ENCODE results near the gene RCAN1.

The RCAN1 gene

DNA sequence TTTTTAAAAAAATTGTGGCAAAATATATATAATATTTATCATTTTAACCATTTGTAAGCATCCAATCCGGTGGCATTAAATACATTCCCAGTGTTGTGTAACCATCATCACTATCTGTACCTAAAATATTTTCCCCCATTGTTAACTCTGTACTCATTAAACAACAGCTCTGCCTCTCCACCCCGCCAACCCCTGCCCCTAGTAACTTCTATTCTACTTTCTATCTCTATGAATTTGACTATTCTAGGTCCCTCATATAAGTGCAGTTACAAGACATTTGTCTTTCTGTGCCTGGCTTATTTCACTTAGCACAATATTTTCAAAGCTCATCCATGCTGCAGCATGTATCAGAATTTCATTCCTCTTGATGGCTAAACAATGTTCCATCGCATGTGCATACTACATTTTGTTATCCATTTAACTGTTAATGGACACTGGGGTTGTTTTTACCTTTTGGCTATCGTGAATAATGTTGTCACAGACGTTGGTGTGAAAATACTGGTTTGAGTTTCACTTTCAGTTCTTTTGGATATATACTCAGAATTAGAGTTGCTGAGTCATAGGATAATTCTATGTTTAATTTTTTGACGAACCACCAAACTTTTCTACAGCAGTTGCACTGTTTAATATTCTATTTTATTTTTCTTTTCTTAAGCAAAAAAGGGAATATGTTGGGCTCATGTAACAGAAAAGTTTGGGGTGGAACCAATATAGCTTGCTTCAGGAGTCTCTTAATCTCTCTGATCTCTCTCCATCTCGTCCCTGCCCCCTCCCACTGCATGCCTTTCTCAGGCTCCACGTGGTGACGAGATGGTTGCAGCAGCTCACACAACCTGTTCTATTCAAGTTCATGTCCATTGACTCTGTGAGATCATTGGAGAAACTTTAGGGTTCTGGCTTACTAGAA lies 25.2 kb upstream of the RCAN1 start:
- DNase-seq (ENCODE audit: insufficient read length) (no peak), FAIRE-seq (peak; percentile 89)
- TF ChIP-seq POLR2A (IDR thresholded peaks at IDR 0.05; ENCODE audit: low read depth, low read length): no peak

DNA sequence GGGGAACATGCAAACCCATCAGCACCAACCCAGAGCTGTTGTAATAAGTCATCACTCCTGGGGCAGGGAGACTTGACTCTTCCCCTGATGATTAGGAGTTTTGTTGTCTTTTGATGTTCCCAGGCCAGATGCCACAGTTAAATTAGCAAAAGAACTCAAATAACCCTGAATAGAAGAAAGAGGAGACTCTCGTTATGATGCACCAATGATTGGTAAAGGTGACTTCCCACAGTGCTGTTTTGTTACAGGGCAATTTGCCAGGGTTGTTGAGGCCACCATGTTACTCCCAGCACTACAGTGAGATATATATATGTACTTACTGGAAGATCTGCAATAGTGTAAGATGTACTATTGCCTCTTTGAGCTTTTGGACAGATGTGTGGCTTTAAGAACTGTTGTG lies 24.3 kb upstream of the RCAN1 start:
- FAIRE-seq (no peak), DNase-seq (ENCODE audit: insufficient read length) (no peak)
- TF ChIP-seq POLR2A (IDR thresholded peaks at IDR 0.05; ENCODE audit: low read depth, low read length) (no peak), POLR2AphosphoS5 (IDR thresholded peaks at IDR 0.05; ENCODE audit: low read depth, low read length) (no peak), TAF1 (IDR thresholded peaks at IDR 0.05; ENCODE audit: borderline replicate concordance, low read depth, low read length) (no peak)

DNA sequence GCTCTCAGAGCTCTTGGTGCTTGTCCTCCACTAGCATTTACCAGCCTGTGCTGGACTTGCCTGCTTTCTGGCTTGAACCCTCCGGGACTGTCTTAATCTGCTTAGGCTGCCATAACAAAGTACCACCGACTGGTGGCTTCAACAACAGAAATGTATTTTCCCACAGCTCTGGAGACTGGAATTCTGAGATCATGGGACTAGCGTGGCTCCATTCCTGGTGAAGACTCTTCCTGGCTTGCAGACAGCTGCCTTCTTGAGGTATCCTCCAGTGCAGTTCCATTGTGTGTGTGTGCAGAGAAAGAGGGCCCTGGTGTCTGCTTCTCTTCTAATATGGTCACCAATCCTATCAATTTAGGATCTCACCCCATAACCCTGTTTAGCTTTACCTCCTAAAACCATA lies 22.0 kb upstream of the RCAN1 start:
- DNase-seq (ENCODE audit: insufficient read length) (no peak), FAIRE-seq (no peak)
- TF ChIP-seq POLR2AphosphoS5 (IDR thresholded peaks at IDR 0.05; ENCODE audit: low read depth, low read length) (no peak), TAF1 (IDR thresholded peaks at IDR 0.05; ENCODE audit: borderline replicate concordance, low read depth, low read length) (no peak), POLR2A (IDR thresholded peaks at IDR 0.05; ENCODE audit: low read depth, low read length) (no peak)

DNA sequence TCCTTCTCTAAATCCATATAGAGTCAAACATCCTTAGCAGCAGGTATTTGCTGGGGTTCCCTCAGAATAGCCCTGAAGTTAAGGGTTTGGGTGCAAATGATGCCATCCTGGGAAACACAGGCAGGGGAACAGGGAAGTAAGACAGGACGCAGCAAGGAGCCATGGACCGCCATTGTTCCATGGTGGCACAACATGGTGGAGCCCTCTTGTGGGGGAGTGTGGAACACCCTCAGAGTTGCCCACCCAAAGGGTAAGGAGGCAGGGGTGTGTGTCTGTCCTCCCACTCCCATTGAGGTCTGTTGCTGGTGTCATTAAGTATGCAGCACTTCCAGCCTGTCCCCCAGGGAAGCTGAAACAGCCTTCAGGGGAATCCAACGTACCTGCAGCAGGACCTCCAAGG lies 20.4 kb upstream of the RCAN1 start:
- no peak for FAIRE-seq
- DNase-seq (ENCODE audit: insufficient read length): no peak
- TF ChIP-seq POLR2AphosphoS5 (IDR thresholded peaks at IDR 0.05; ENCODE audit: low read depth, low read length) (no peak), TAF1 (IDR thresholded peaks at IDR 0.05; ENCODE audit: borderline replicate concordance, low read depth, low read length) (no peak), POLR2A (IDR thresholded peaks at IDR 0.05; ENCODE audit: low read depth, low read length) (no peak)

DNA sequence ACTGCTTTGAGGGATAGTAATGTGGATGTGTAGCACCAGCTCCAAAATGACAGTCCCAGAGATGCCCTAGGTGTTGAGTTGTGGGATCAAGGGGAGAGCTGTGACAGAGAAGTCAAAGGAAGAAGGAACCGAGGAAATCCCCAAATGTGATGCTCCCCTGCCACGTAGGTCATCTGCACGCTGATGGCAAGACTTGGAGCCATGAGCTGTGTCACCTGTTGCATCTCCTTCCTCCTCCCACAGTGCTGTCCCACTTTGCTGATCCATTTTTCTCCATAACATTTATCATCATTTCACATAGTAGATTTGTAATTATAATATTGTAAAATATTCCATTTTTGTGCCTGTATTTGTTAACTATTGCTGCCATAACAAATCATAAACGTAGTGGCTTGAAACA lies 17.6 kb upstream of the RCAN1 start:
- TF ChIP-seq TAF1 (IDR thresholded peaks at IDR 0.05; ENCODE audit: borderline replicate concordance, low read depth, low read length): no peak
- TF ChIP-seq POLR2A (IDR thresholded peaks at IDR 0.05; ENCODE audit: low read depth, low read length): no peak
- TF ChIP-seq POLR2AphosphoS5 (IDR thresholded peaks at IDR 0.05; ENCODE audit: low read depth, low read length): no peak
- DNase-seq (ENCODE audit: insufficient read length) (no peak), FAIRE-seq (no peak)

DNA sequence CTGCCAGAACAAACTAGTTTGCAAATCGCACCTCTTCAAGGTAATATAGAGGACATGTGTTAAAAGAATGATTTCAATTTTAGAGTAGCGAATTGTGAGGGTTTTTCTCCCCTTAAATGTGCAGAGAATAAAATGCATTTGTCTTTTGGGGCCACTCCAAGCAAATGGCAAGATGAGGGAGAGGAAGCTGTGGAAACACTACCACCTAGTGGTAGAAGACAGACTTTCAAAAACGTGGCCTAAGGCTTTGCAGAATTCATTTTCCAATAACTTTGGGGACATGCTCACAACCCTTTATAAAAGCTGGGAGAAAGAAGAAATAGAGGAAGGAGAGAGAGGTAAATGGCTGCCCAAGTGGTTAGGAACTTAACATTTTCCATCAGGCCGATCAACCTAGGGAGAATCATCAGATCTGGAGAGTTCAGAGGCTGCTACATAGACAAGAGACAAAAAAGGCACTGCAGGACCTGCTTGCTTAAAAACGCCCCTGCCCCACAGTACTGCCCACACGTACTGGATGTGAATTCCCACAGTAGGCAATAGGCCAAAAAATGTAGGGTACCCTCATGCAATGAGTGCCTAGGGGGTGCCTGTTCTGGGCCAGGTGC lies 15.7 kb upstream of the RCAN1 start:
- TF ChIP-seq POLR2AphosphoS5 (IDR thresholded peaks at IDR 0.05; ENCODE audit: low read depth, low read length) (no peak), POLR2A (IDR thresholded peaks at IDR 0.05; ENCODE audit: low read depth, low read length) (no peak), TAF1 (IDR thresholded peaks at IDR 0.05; ENCODE audit: borderline replicate concordance, low read depth, low read length) (no peak)
- FAIRE-seq: peak; percentile 86
- no peak for DNase-seq (ENCODE audit: insufficient read length)

DNA sequence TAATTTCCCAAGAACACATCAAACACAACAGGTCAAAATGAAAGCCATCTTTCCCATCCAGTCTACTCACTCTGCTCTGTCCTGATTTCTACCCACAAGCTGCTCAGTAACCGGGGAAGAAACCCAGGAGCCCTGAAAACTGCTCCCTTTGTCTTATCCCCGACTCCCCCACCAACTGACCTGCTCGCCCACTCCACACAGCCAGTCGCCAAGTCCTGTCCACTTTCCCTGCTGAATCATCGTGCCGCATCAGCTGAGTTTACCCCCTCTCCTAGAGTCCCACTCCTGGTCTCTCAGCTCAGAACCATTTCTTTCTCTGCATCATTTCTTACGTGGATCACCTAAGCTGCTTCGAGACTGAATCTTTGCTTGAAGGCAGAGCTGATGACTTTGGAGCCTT lies 11.2 kb upstream of the RCAN1 start:
- DNase-seq (ENCODE audit: insufficient read length) (no peak), FAIRE-seq (no peak)
- no peak for TF ChIP-seq POLR2A (IDR thresholded peaks at IDR 0.05; ENCODE audit: low read depth, low read length)
- TF ChIP-seq TAF1 (IDR thresholded peaks at IDR 0.05; ENCODE audit: borderline replicate concordance, low read depth, low read length): no peak
- no peak for TF ChIP-seq POLR2AphosphoS5 (IDR thresholded peaks at IDR 0.05; ENCODE audit: low read depth, low read length)

DNA sequence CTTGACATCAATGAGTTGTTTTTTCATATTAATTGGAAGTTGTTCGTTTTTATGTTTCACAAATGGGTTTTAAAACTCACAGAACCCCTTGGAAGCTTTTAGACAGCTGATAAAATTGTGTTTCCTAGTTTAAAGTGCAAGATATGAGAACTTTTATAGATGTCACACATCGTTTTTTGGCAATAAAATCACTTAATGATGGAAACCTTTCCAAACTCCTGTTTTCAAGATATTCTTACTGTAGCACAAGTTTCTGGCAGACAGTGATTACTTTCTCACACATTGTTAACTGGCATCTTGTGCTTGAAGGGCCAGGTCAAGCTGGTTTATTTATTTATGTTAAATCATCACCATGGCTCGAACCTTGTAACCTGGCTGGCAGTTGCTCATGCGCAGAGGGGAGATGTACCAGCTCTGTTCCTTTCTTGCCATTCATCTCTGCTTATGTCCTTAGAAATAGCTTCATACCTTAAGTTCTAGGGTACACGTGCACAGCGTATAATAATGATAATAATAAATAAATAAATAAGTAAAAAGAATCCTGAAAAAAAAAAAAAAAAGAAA lies 10.2 kb upstream of the RCAN1 start:
- DNase-seq (ENCODE audit: insufficient read length) (no peak), FAIRE-seq (no peak)
- TF ChIP-seq POLR2A (IDR thresholded peaks at IDR 0.05; ENCODE audit: low read depth, low read length) (no peak), TAF1 (IDR thresholded peaks at IDR 0.05; ENCODE audit: borderline replicate concordance, low read depth, low read length) (no peak), POLR2AphosphoS5 (IDR thresholded peaks at IDR 0.05; ENCODE audit: low read depth, low read length) (no peak)

DNA sequence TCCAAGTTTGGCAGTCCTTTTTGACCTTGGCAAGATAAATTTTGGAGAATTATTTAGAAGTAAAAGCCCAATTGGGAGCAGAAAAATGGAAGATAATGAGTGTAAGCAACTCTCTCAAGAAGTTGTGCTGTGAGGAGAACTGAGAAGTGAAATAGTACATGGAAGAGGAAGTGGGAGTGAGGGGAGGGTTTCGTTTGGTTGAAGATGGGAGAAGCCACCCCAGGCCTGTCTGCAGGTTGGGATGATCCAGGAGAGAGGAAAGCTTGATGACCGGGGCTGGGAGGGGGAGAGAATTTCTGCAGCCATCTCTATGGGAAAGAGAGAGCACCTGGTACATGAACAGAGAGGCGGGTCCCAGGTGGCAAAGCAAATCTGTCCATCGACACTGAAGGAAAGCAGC lies 8.6 kb upstream of the RCAN1 start:
- no peak for DNase-seq (ENCODE audit: insufficient read length)
- no peak for TF ChIP-seq POLR2AphosphoS5 (IDR thresholded peaks at IDR 0.05; ENCODE audit: low read depth, low read length)
- TF ChIP-seq POLR2A (IDR thresholded peaks at IDR 0.05; ENCODE audit: low read depth, low read length): no peak
- no peak for TF ChIP-seq TAF1 (IDR thresholded peaks at IDR 0.05; ENCODE audit: borderline replicate concordance, low read depth, low read length)
- FAIRE-seq: no peak

DNA sequence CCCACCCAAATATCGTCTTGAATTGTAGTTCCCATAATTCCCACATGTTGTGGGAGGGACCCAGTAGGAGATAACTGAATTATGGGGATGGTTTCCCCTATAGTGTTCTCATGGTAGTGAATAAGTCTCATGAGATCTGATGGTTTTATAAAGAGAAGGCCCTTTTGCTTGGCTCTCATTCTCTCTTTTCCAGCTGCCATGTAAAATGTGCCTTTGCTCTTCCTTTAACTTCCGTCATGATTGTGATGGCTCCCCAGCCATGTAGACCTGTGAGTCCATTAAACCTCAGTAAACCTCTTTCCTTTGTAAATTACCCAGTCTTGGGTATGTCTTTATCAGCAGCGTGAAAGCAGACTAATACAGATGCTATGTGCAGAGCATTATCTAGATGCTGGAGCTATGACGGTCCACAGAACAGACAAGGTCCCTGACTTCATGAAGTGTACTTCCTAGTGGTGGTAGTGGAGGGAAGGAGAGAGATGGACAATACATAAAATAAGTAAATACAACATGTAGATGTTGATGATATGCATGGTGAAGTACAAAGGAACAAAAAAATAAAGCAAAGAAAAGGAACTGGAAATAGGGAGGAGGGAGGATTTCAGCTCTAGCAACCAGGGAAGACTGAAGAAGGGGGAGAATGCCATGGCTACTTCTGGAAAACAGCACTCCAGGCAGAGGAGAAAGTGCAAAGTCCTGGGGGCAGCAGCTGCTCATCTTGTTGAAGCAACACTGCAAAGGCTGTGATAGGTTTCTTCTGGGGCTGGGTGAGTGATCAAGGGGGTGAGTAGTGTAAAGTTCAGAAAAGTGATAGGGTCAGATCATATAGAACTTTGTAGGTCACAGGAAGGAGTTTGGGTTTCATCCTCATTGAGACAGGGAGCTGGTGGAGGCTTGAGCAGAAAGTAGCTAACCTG lies 6.8 kb upstream of the RCAN1 start:
- TF ChIP-seq POLR2A (IDR thresholded peaks at IDR 0.05; ENCODE audit: low read depth, low read length) (no peak), TAF1 (IDR thresholded peaks at IDR 0.05; ENCODE audit: borderline replicate concordance, low read depth, low read length) (no peak), POLR2AphosphoS5 (IDR thresholded peaks at IDR 0.05; ENCODE audit: low read depth, low read length) (no peak)

More for the DNA sequence above, 6.8 kb upstream of the RCAN1 start:
- FAIRE-seq: no peak
- DNase-seq (ENCODE audit: insufficient read length): no peak
